GM19351 (cell line): ENCODE measurements around the gene PHTF2.

Experiments used
- ATAC-seq: cut with Tn5 transposase; IDR thresholded peaks from one replicate; pipeline ENCODE4 v1.9.1; 2021; ENCODE audit warnings: mild to moderate bottlenecking, moderate library complexity; ENCODE audit not compliant: unreplicated experiment

Gene PHTF2

GRCh38 chr7:77791956-77792355 is 6.6 kb upstream of the PHTF2 start:
- no peak for ATAC-seq

DNA sequence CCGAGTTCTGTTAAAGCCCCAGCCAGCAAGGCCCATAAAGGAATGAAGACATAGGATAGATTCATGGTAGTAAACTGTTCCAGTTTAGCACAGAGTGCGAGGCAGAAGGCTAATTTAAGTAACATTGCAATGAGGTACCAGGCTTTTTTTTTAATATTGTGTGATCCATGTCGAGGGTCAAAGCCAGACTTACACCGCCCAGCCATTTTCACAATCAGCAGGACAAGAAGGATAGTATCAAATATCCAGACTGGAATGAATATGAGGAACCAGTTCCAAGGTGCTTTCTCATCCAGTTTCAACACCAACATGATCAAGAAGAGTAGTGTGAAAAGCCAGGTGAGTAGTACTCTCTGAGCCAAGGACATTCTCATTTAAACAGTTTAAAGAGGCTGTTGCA is 4.6 kb upstream of the PHTF2 start:
- no peak for ATAC-seq

- no peak for ATAC-seq
Observed at GRCh38 chr7:77796109-77796508, 2.5 kb upstream of the PHTF2 start.

- no peak for ATAC-seq
Observed at GRCh38 chr7:77796960-77797359, 1.6 kb upstream of the PHTF2 start.

DNA sequence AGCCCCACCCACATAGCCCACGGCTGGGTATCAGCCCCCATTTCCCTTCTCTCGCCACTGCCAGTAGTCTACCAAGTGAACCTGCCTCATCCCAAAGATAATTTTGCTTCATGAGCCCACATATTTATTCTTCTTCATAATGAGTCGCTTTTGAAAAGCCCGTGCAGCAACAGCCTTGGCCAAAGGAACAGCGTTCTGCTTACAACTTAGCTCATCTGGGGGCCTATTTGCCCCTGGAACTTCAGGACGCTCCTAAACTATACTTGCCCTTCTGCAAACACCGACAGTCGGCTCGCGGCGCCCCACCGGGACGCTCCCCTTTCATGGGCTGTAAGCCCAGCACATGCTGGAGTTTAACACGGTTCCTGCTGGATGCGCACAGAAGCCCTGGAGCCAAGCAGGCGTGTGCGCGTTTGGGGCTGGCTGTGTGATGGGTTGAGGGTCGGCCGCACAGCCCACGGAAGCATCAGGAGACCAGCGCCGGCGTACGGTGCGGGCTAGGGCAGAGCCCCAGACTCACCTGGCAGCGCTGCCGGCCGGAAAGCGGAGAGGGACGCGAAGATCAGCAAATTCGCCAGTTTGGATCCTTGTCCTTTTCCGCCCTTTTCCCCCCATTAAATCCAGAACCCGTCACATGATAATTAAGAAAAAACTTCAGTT is 709 bp upstream of the PHTF2 start:
- peak; percentile 28 for ATAC-seq

GRCh38 chr7:77799078-77799964 is 748 bp downstream of the PHTF2 start:
- ATAC-seq, result no peak

DNA sequence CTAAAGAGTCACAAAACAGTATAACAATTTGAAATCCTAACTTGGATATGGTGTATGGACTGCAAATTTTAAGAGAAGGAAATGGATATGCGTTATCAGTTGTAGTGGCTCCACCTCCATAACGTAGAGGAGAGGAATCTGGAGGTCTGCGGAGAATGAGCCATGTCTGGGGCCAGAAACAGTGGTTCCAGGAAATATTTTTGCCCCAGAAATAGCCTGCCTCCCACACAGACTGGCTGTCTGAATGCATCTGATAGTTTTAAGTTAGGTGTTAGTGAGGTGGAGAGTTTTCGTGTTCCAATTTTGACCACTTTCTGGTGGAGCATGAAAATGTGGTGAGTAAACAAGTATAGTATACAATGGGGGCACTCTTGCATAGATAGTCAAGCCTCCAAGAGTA is 1.6 kb downstream of the PHTF2 start:
- peak; percentile 23 for ATAC-seq

- ATAC-seq, result no peak
Observed at GRCh38 chr7:77800730-77801129, 2.2 kb downstream of the PHTF2 start.

- ATAC-seq, result no peak
Observed at GRCh38 chr7:77802557-77803405, 4.2 kb downstream of the PHTF2 start.

GRCh38 chr7:77806425-77806824 is 7.9 kb downstream of the PHTF2 start:
- no peak for ATAC-seq

DNA sequence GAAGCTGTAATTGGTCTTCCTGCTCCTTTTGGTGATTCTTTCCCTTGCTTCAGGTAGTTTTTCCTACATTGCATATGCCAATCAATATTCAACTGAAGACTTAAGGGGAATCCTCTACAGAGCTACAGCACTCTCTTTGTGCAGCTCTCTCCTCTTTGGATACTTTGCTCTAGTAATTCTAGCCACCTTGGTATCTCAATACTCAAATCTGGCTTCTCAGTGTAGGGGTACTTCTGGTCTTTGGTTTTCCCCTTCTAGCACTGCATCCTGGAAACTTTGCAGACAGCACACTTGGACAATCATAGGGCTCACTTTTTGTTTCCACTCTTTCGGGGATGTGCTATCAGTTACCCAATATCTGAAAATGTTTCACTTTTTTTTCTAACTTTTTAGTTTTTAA is 9.9 kb downstream of the PHTF2 start:
- ATAC-seq, result no peak

- ATAC-seq, result no peak
Observed at GRCh38 chr7:77811516-77812289, 13.1 kb downstream of the PHTF2 start.

- no peak for ATAC-seq
Observed at GRCh38 chr7:77812290-77812685, 13.7 kb downstream of the PHTF2 start.

DNA sequence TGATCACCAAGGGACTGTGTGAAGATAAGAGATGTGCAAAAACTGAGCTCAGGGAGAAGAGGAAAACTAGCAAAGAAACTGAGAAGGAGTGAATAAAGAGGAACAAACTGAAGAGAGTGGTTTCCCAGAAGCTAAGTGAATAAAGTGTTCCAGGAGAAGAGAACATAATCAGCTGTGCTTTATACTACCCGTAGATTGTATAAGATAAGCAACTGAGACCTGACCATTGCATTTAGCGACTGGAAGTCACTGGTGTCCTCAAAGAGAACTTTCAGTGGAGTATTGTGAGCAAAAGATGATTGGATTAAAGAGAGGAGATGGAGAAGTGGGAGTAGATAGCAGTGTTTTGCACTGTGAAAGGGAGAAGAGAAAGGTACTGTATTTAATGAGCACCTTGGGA is 14.6 kb downstream of the PHTF2 start:
- ATAC-seq, result no peak

DNA sequence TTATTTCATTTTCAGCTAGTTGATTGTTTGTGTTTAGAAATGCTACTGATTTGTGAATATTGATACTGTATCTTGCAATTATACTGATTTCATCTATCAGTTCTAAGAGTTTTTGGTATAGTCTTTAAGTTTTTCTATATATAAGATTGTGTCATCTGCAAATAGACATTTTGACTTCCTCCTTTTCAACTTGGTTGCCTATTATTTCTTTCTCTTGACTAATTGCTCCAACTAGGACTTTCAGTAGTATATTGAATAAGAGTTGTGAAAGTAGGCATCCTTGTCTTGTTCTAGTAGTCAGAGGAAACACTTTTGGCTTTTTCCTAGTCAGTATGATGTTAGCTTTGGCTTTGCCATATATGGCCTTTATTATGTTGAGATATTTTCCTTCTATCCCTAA is 20.4 kb downstream of the PHTF2 start:
- ATAC-seq, result no peak

GRCh38 chr7:77820967-77821366 is 22.4 kb downstream of the PHTF2 start:
- no peak for ATAC-seq

DNA sequence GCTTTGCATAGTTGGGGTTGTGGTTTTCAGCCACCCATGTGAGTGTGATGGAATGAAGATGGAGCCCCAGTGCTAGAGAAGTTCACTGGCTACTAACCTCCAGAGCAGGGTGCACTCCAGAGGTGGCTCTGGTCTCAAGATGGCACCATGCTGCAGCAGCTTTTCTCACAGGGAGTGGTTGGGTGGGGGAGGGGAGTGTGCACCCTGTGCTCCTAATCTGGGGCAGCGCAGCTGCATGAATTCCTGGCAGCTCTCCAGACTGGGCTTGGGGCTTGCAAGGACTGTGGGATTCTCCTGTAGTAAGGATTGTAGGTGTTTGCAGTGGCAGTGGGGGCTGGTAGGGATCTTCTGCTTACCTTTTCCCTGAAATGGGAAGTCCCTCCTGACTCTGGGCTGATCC is 23.7 kb downstream of the PHTF2 start:
- no peak for ATAC-seq

- peak; percentile 44 for ATAC-seq
Observed at GRCh38 chr7:77823787-77824186, 25.2 kb downstream of the PHTF2 start.

- no peak for ATAC-seq
Observed at GRCh38 chr7:77824636-77825035, 26.1 kb downstream of the PHTF2 start.

DNA sequence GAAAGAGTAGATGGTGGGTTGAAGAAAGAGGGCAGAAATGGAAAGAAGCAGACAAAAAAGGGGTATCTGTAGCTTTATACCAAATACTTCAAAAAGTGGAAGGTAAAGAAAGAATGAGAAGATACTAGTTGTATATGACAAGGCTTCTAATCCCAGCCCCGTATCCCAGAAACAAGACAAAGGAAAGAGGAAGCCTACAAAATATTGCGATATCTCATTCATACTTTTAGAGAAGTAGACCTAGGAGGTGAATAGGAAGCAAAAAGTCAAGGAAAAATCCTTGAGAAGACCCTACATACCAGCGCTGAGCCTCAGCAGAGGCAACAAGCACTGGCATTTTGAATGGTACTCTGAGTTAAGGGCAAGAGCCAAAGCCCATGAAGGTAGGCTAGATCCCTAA is 26.6 kb downstream of the PHTF2 start:
- no peak for ATAC-seq

GRCh38 chr7:77826300-77826699 is 27.7 kb downstream of the PHTF2 start:
- no peak for ATAC-seq
